ENCODE results near the gene TAGLN.

DNA sequence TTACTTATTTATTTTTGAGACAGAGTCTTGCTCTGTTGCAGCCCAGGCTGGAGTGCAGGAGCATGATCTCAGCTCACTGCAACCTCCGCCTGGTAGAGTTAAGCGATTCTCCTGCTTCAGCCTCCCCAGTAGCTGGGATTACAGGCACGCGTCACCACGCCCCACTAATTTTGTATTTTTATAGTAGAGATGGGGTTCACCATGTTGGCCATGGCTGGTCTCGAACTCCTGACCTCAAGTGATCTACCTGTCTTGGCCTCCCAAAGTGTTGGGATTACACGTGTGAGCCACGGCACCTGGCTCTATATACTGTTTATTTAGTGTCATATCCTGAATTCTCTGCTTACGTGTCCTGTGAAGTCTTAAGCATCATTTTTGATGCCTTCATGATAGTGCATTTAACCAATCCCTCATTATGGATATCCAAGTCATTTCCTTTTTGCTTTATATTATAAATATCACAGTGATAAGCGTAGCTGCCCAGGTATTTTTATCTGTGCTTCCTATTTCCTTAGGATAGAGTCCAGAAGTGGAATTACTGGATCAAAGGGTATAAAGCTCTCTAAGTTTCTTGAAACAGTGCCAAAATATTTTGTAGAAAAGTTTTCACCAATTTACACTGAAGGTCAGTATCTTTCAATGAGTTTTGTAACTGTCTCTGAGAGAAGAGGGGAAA lies 21.5 kb upstream of the TAGLN start:
- TF ChIP-seq, protein P1, sequence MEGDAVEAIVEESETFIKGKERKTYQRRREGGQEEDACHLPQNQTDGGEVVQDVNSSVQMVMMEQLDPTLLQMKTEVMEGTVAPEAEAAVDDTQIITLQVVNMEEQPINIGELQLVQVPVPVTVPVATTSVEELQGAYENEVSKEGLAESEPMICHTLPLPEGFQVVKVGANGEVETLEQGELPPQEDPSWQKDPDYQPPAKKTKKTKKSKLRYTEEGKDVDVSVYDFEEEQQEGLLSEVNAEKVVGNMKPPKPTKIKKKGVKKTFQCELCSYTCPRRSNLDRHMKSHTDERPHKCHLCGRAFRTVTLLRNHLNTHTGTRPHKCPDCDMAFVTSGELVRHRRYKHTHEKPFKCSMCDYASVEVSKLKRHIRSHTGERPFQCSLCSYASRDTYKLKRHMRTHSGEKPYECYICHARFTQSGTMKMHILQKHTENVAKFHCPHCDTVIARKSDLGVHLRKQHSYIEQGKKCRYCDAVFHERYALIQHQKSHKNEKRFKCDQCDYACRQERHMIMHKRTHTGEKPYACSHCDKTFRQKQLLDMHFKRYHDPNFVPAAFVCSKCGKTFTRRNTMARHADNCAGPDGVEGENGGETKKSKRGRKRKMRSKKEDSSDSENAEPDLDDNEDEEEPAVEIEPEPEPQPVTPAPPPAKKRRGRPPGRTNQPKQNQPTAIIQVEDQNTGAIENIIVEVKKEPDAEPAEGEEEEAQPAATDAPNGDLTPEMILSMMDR (IDR thresholded peaks at IDR 0.05), result no peak
- TF ChIP-seq POLR2A (IDR thresholded peaks at IDR 0.05), result no peak
